ENCODE results near the gene KRTAP29-1. TPM values are rescaled to one million over a fixed set of nuclear protein-coding genes. Genes with fewer than 3 reads are reported as not detected.

Gene KRTAP29-1
- polyA plus RNA-seq, 4 donors, result not detected

GRCh38 chr17:41254861-41255260 is 47.8 kb downstream of the KRTAP29-1 start:
- DNase-seq (ENCODE audit: low read depth in 4 of 4, low spot score in 2 of 4), result no peak

Other genes starting within 250 kb of the KRTAP29-1 start
- not detected for gene KRTAP2-2, start 247.6 kb downstream of the KRTAP29-1 start, polyA plus RNA-seq (ENCODE audit: insufficient read length in 4 of 4)
- gene KRTAP2-3, start 242.7 kb downstream of the KRTAP29-1 start, polyA plus RNA-seq (ENCODE audit: insufficient read length in 4 of 4), result not detected
- not detected for gene KRTAP2-4, start 237.0 kb downstream of the KRTAP29-1 start, polyA plus RNA-seq (ENCODE audit: insufficient read length in 4 of 4)
- not detected for gene KRTAP4-7, start 218.7 kb downstream of the KRTAP29-1 start, polyA plus RNA-seq (ENCODE audit: insufficient read length in 4 of 4)
- gene KRTAP4-8, start 204.7 kb downstream of the KRTAP29-1 start, polyA plus RNA-seq (ENCODE audit: insufficient read length in 4 of 4), result not detected
- not detected for gene KRTAP4-16, start 200.6 kb downstream of the KRTAP29-1 start, polyA plus RNA-seq (ENCODE audit: insufficient read length in 4 of 4)
- not detected for gene KRTAP4-9, start 197.5 kb downstream of the KRTAP29-1 start, polyA plus RNA-seq (ENCODE audit: insufficient read length in 4 of 4)
- not detected for gene KRTAP4-11, start 184.5 kb downstream of the KRTAP29-1 start, polyA plus RNA-seq (ENCODE audit: insufficient read length in 4 of 4)
- gene KRTAP4-12, start 178.7 kb downstream of the KRTAP29-1 start, polyA plus RNA-seq (ENCODE audit: insufficient read length in 4 of 4), result not detected
- not detected for gene KRTAP4-6, start 162.3 kb downstream of the KRTAP29-1 start, polyA plus RNA-seq (ENCODE audit: insufficient read length in 4 of 4)
- not detected for gene KRTAP4-5, start 153.0 kb downstream of the KRTAP29-1 start, polyA plus RNA-seq (ENCODE audit: insufficient read length in 4 of 4)
- gene KRTAP4-4, start 142.1 kb downstream of the KRTAP29-1 start, polyA plus RNA-seq (ENCODE audit: insufficient read length in 4 of 4), result not detected
- not detected for gene KRTAP4-3, start 134.6 kb downstream of the KRTAP29-1 start, polyA plus RNA-seq (ENCODE audit: insufficient read length in 4 of 4)
- not detected for gene KRTAP4-2, start 124.6 kb downstream of the KRTAP29-1 start, polyA plus RNA-seq (ENCODE audit: insufficient read length in 4 of 4)
- gene KRTAP4-1, start 117.9 kb downstream of the KRTAP29-1 start, polyA plus RNA-seq (ENCODE audit: insufficient read length in 4 of 4), result not detected
- not detected for gene KRTAP9-1, start 113.0 kb downstream of the KRTAP29-1 start, polyA plus RNA-seq (ENCODE audit: insufficient read length in 4 of 4)
- not detected for gene KRTAP9-2, start 76.2 kb downstream of the KRTAP29-1 start, polyA plus RNA-seq (ENCODE audit: insufficient read length in 4 of 4)
- gene KRTAP9-3, start 70.4 kb downstream of the KRTAP29-1 start, polyA plus RNA-seq (ENCODE audit: insufficient read length in 4 of 4), result not detected
- not detected for gene KRTAP9-8, start 64.9 kb downstream of the KRTAP29-1 start, polyA plus RNA-seq (ENCODE audit: insufficient read length in 4 of 4)
- not detected for gene KRTAP9-4, start 53.2 kb downstream of the KRTAP29-1 start, polyA plus RNA-seq (ENCODE audit: insufficient read length in 4 of 4)
- not detected for gene KRTAP9-9, start 47.5 kb downstream of the KRTAP29-1 start, polyA plus RNA-seq (ENCODE audit: insufficient read length in 4 of 4)
- under 1 TPM in 3 of 4 donors, not detected in 1; 0.09 to 0.14 (median 0.10) TPM for gene KRTAP9-6, start 37.5 kb downstream of the KRTAP29-1 start, polyA plus RNA-seq (ENCODE audit: insufficient read length in 4 of 4)
- gene KRTAP9-7, start 27.2 kb downstream of the KRTAP29-1 start, polyA plus RNA-seq (ENCODE audit: insufficient read length in 4 of 4), result not detected
- gene KRTAP16-1, start 6.5 kb upstream of the KRTAP29-1 start, polyA plus RNA-seq (ENCODE audit: insufficient read length in 4 of 4), result not detected
- not detected for gene KRTAP17-1, start 12.9 kb upstream of the KRTAP29-1 start, polyA plus RNA-seq (ENCODE audit: insufficient read length in 4 of 4)
- gene KRT33A, start 48.0 kb upstream of the KRTAP29-1 start, polyA plus RNA-seq (ENCODE audit: insufficient read length in 4 of 4), result not detected
- gene KRT33B, start 67.0 kb upstream of the KRTAP29-1 start, polyA plus RNA-seq (ENCODE audit: insufficient read length in 4 of 4), result not detected
- gene KRT34, start 79.5 kb upstream of the KRTAP29-1 start, polyA plus RNA-seq (ENCODE audit: insufficient read length in 4 of 4), result not detected
- gene KRT31, start 94.8 kb upstream of the KRTAP29-1 start, polyA plus RNA-seq (ENCODE audit: insufficient read length in 4 of 4), result not detected
- gene KRT37, start 121.7 kb upstream of the KRTAP29-1 start, polyA plus RNA-seq (ENCODE audit: insufficient read length in 4 of 4), result not detected
- gene KRT38, start 138.1 kb upstream of the KRTAP29-1 start, polyA plus RNA-seq (ENCODE audit: insufficient read length in 4 of 4), result not detected
- not detected for gene KRT32, start 164.5 kb upstream of the KRTAP29-1 start, polyA plus RNA-seq (ENCODE audit: insufficient read length in 4 of 4)
- under 1 TPM in 2 of 4 donors, not detected in 2; 0.10 to 0.14 TPM for gene KRT35, start 178.3 kb upstream of the KRTAP29-1 start, polyA plus RNA-seq (ENCODE audit: insufficient read length in 4 of 4)
- gene KRT36, start 187.1 kb upstream of the KRTAP29-1 start, polyA plus RNA-seq (ENCODE audit: insufficient read length in 4 of 4), result not detected
- gene KRT13, start 202.8 kb upstream of the KRTAP29-1 start, polyA plus RNA-seq (ENCODE audit: insufficient read length in 4 of 4), result under 1 TPM; 0.31 to 0.93 (median 0.40) TPM
- gene KRT15, start 216.0 kb upstream of the KRTAP29-1 start, polyA plus RNA-seq (ENCODE audit: insufficient read length in 4 of 4), result 1 to 10 TPM in 2 of 4 donors, under 1 TPM in 2; 0.49 to 2.6 (median 1.2) TPM
- 100 to 1,000 TPM; 165 to 257 (median 212) TPM for gene KRT19, start 225.5 kb upstream of the KRTAP29-1 start, polyA plus RNA-seq (ENCODE audit: insufficient read length in 4 of 4)

All from left renal cortex interstitium (tissue), 4 donors.